CD4-positive, alpha-beta T cell treated with Interleukin-15 for 4 hours (primary cell): ENCODE results near the gene CACNB2.
"Not testable (repeated sequence)": the region's sequence is repeated elsewhere in the genome, so short reads cannot be mapped to it uniquely, and the experiment has no call there.

Experiments used
- DNase-seq: peaks from one replicate; pipeline ENCODE4 v3.0.0-alpha.2; 2020; ENCODE audit warnings: low spot score

Gene CACNB2

GRCh38 chr10:18202680-18203460 is 62.6 kb downstream of the CACNB2 start:
- no peak for DNase-seq

DNA sequence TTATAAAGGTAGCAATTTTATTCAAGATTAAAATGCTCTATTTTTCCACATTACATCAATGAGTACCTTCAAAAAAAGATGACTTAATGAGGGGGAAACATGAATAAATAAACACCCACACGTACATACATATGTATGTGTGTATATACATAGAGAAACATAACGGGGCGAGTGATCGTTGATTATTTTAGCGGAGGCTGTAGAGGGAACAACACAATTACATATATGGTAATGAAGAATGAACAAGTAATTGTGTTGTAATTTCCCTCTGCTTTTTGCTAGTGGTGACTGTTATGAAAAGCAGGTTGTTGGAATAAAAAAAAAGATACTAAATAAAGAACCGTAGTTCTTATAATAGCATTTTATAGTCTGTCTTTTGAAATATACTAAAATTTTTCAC is 63.2 kb downstream of the CACNB2 start:
- no peak for DNase-seq

- DNase-seq = peak; percentile 21
Measured at GRCh38 chr10:18204039-18204835, 64.0 kb downstream of the CACNB2 start.

DNA sequence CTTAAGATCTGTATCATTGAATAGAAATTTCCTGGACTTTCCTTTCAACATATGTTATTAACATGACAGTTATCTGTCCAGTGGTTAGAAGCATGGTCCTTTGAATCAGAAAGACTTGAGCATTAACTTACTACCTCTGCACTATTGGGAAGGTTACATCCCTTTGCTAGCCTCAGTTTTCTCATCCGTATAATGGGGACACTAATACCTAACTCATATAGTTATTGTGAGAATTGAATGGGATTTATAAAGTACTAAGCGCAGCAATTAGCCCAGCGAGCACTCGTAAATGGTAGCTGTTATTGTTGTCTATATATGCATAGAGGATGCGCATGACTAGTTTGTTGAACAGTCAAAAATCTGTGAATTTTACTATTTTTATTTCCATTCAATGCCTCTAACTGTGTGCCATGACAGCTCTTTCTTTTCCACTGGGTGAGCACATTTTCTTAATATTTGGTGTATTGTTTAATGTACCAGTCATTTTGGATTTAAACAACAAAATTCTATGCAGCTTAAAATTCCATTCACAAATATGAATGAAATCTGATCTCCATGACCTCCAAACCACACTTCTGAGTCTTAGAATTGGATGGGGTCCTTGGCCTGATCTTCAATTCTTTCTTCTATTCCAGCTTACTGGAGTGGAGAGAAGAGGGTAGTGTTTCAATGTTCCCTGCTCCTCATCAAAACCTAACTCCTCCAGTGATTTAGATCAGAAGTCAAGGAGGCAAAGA is 65.0 kb downstream of the CACNB2 start:
- no peak for DNase-seq

- DNase-seq = not testable (repeated sequence)
Measured at GRCh38 chr10:18208186-18208585, 68.0 kb downstream of the CACNB2 start.

DNA sequence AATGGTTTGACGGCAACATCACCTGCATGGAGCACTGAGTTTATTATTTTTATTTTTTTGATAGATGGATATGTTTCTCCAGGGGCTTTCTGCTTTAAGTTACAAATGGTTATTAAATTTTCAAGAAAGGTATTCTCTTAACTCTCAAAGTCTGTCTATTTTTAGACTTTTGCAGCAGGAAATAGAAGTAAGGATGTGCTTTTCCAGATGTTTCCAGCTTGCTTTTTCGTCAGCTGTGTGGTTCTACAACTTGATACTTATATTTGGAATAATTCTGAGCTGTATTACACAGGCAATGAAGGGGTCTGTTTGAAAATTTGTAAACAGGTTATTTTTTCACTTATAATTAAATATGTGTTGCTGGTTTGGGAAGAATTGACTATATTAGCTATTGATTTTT is 69.0 kb downstream of the CACNB2 start:
- no peak for DNase-seq

DNA sequence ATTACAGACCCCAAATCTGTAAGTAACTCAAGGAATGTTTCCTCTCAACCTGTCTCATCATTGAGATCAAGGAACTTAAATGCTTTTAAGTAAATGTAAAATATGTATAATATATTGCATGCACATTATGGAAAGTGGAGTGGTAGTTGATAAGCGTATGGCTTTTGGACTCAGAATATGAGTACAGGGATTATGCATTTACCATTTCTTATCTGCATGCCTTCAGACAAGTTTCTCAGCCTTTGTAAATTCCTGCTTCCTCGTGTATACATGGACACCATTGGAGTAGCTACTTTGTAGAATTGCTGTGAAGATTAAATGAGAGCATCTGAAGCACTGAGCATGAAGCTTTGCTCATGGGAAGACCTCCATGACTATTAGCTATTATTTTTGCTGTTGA is 70.5 kb downstream of the CACNB2 start:
- DNase-seq = no peak

DNA sequence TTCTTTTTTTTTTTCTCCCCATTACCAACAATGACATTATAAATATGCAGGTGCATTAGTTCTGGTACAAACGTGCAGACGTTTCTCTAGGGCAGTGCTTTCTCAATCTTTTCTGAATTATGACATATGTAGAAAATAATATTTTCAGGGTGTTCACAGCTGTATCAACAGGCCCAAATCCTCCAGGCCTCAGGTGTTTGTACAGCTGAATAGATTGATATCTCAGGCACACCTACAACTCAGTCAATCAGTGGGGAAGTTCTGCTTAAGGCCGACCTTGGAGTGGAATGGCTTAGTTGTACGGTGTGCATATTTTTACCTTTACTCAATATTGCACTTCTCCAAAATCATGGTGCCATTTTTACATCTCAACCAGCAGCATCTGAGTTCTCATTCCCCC is 71.6 kb downstream of the CACNB2 start:
- DNase-seq = no peak

DNA sequence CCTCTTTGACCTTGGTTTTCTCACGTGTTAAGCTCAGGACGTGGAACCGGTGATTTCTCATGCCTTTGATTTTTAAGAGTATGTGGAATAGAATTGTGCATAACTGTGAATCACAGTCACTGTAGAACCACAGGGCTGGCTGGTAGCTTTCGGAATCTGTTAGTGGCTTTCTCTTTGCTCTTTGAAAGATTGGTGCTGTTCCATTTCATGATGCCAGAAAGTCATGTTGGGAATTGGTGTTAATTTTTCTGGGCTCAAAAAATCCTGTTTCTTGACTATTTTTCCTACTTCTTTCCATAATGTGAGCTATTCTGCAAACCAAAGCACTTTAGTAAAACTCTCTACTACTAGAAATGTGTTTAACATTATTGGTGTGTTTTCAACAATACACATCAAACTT is 73.0 kb downstream of the CACNB2 start:
- DNase-seq = no peak

DNA sequence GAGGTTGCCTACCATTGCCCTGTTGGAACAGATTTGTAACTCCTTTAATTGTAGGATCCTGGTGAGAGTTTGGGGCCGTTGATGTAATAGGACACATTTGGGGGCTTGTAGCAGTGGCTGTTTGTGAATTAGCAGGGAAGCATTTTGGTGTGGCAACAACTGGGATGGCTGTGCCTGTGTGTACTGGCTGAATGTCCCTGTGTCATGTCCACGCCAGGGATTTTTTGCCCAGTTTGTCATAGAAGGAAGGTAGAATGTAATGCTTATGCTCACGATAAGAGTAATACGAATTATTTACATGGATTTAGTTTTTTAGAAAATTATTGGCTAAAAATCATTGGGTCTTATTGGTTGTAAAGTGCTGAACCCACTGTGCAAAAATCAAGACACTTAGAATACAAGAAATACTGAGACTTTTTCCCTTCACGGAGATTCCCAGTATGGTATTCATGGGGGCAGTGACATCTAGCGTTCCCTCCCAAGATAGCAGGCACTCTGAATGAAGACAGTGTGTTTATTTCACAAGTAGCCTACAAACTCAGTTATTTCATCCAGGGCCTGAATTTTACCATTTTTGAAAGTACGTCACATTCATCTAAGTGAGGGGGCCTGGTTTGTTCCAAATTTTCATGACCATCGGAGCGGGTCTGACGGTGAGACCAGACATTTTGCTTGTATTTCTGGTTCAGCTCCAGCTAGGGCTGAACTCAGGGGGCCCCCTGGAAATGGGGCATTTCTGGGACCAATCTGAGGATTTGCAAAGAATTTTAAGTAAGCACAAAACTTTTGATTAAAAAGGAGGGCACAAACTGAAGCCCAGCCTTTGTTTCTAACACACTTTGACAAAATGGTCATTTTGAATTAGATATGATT is 74.7 kb downstream of the CACNB2 start:
- DNase-seq = peak; percentile 11

- no peak for DNase-seq
Measured at GRCh38 chr10:18216482-18216881, 76.3 kb downstream of the CACNB2 start.

DNA sequence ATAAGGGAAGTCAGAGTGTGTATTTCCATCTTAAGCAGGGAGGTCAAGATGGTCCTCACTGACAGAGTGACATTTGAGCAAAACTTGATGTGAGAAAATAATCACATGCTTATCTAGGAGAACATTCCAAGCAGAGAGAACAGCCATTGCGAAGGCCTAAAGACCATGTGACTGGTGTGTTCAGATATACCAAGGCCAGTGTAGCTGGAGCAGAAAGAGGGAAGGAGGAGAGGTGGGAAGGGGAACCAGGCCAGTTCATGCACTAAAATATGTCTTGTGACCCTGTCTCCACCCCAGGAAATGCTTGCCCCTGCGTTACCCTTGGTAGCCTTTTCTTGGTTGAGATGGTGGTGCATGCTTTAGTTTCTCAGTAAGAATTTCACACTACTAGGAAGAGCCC is 77.4 kb downstream of the CACNB2 start:
- no peak for DNase-seq

- DNase-seq = no peak
Measured at GRCh38 chr10:18219146-18219545, 78.9 kb downstream of the CACNB2 start.

- DNase-seq = no peak
Measured at GRCh38 chr10:18221123-18221522, 80.9 kb downstream of the CACNB2 start.

DNA sequence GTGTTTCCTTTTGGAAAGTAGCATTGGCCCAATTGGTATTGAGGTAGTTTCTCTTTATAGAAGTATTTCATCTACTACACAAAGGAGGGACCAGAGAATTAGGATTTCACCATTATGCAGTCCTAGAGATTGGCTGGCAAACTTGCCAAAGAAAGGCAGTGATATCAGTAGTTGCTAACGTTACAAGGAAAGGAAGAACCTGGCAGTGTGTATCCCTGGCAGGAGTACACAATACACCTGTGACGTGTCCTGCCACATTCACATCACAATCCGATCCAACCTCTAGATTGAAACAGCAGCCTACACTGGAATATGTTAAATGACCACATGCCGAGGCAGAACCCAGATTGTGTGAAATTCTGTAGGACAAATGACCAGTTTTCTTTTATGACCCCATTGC is 81.7 kb downstream of the CACNB2 start:
- no peak for DNase-seq

- no peak for DNase-seq
Measured at GRCh38 chr10:18222866-18223265, 82.6 kb downstream of the CACNB2 start.

DNA sequence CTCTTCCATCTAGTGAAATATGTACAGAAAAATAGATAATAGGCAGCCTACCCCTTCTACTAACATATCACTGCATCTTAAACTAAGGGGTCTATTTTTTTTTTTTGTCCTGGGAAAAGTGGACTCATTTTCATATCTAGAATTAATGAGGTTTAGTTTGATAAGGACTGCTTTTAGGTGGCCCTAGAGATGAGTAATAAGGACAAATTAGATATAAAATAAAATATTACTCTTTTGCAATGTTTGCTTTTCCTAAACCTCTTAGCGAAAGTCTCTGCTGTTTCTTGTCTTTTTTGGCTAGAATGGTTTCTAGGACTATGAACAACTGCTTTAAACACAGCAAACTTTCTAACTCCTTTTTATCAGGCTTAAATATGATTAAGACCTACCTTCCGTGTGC is 83.7 kb downstream of the CACNB2 start:
- DNase-seq = no peak

GRCh38 chr10:18224626-18225445 is 84.6 kb downstream of the CACNB2 start:
- DNase-seq = no peak

DNA sequence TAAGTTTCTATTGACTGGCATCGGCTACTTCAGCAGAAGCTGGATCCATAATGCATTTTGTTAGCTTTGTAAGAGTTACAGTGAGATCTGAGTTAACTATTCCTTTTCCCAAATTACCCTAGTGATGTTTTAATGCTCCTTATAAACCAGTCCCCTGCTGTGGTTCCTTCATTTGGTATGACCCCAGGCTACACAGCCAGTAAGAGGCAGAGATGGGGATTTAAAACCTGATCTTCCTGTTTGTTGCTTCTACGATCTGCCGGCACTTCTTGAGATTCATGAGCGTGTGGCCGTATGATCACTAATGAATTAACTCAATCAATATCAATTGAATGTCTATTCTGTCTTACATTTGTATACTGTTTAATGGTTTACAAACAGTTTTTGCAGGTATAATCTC is 86.1 kb downstream of the CACNB2 start:
- DNase-seq = no peak

- DNase-seq = no peak
Measured at GRCh38 chr10:18229826-18230225, 89.6 kb downstream of the CACNB2 start.

GRCh38 chr10:18230794-18231193 is 90.6 kb downstream of the CACNB2 start:
- no peak for DNase-seq
